ENCODE results near the gene PDCD11. TPM values are rescaled to one million over a fixed set of nuclear protein-coding genes. Genes with fewer than 3 reads are reported as not detected.

PDCD11 gene
- polyA plus RNA-seq, 1 donor: 31.0 TPM

DNA sequence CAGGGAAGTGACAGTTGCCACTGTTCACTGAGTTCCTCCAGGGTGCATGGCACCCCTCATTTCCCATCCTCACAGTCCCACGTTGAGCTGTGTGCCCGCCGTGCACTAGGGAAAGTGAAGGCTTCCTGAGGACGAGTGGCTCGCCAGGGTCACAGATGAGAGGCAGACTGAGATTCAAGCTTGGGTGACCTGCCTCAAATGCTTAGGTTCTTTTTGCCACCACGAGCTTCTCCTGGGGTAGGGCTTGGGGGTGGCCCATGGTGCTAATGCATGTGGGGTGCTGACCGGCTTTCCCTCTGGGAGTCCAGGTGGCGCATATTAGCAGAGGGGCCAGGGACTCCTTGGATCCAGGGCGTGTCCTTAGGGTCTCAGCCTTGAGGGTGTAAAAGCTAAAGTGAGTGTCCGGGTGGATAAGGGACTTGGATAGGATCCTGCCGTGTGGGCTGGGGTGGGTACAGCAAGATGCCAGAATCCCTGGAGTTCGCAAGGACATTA, 53.8 kb downstream of the PDCD11 start:
- no peak for DNase-seq

DNA sequence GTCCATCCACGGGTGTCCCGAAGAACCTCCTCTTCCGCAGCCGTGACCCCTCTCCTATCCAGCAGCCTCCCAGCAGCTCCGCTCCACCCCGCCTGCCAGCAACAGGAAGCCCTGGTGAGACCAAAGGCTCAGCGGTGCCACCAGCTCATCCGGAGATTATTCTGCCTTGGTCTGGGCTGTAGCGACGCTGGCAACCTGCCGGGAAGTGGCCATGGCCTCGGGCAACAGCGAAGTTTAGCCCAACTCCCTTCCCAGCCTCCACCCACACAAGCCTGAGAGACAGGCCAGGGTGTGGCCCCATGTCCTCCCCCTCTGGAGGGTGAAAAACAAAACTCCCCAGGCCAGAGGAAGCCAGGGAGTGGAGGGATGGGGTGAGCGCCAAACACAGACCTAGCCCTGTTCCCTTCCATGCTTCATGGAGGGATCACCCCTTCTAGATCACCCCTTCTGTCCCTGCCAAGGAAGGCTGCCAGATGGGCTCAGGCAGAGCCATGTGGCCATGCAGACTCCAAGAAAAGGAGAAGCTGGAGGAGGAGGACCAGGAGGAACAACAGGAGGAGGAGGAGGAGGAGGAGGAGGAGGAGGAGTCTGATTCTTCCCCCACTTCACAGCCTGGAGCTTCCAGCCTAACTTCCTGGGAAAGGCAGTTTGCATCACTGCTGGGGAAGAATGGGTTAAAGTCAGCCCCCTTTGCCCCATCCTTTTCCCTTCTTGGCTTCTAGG, 54.8 kb downstream of the PDCD11 start:
- no peak for DNase-seq

DNA sequence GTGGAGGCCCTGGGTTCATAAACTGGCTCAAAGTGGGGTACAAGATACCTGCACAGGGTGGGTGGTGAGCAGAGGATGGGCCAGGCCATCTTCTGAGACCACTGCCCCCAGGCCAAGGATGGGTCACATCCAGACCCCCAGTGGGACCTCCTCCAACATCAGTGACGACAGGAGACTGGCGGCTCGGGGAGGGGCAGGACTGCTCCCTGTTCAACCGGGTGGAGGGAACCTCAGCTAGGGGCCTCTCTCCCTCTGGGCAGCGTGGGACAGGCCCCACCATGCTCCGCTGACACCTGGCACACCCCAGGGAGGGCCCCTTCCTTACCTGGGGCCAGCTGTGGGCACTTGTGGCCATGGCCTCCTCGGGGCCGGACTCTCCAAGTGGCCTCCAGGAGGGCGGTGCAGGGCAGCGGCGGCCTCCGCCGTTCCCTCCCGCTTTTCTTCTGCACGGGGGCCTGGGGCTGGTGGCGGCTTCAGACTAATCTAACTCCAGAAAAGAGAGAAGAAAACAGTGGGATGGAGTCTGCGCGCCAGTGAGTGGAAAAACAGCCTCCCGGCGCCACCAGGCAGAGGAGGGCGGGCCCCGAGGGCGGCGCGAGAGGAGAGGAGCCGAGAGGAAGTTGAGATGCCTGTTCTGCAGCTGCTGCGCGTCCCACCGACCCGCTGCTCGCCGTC, 55.5 kb downstream of the PDCD11 start, which contains the start of gene CALHM2:
Gene CALHM2, minus strand, starts transcription at position 540 of the 675 bp plus-strand sequence. CDS start 2,429 bp downstream, outside the sequence.
- DNase-seq: peak; percentile 85

DNA sequence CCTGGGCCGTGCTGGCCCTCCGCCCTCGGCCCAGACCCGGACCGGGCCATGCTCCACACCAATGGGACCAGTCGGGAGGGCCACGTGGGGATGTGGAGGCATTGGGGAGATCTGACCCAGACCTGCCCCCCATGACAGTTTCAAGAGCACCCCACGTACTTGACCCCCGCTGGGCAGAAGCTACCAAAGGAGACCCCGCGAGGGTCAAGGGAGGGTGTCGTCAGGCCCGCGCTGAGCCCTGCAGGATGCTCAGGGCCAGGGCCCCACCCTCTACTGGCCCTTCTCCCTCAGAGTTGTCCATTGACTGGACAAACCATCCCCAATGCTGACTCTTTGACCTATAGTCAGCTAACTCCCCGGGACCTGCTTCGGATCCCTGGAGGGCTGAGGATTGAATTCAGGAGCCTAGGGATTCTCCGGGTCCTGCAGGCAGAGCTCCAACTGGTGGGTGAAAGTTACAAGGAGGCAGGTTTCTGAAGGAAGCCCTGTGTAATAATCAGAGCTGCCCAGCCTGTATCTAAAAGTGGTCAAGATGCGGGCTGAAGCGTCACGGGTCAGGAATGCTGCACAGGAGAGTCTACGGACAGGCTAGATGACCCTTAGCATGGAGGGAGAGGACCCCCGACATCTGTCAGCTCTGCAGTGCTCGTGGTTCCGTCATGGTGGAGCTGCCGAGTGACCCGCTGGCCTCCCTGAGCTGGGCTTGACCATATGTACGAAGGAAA, 56.2 kb downstream of the PDCD11 start:
- DNase-seq: no peak

DNA sequence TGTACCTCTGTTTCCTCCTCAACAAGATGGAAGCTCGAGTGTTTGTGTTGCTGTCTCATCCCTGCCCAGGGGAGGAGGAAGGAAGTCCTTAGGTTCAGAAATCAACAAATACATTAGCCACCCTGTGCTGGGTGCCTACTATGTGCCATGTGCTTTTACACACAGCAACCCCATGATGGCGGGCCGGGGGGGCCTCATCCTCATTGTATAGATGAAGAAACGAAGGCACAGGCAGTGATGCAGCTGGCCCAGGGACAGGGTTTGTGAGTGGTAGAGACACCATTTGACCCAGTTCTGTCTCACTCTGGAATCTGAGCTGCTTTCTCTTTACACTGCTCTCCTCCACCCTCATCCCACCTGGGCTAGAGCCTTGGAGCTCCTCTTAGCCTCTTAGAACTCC, 57.6 kb downstream of the PDCD11 start:
- no peak for DNase-seq

DNA sequence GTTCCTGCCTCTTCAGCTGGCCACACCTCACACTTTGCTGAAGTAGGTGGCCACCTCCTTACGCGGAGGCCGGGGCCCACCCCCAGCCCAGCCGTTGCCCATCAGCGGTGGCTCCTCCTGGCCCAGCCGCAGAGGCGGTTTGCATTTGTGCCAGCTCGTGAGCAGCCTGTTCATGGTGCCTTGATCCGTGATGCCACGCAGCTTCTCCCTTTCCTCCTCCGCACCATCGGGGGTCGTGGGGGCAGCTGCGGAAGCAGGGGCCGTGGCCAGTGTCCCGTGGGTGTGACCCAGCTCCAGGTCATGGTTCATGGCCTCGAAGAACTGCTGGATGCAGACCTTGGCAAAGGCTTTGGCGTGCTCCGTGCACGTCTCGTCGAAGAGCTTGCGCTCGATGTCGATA, 58.8 kb downstream of the PDCD11 start:
- DNase-seq: no peak

DNA sequence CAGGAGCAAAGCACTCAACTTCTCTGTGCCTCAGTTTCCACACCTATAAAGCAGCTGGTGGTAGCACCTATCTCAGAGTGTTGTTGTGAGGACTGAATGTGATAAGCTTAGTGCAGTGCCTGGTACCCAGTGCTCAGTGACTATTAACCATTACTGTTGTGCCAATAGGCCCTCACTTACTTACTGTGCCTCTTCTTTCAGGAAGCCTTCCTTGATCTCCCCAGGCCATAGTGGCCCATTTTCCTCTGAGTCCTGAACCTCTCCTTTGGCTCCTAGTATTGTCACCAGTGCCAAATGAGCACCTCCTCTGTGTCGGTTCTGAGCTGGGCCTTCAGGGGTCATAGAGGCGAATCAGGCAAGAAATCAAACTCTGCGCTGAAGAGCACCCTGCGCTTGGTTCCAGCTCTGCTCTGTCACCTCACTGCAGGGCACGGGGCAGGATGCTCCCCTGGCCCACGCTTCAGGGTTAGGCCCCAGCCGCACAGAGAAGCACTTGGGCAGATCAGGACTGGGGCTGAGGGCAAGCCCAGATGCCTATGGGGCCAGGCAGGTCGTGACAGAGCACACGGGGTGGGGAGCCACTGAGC, 59.7 kb downstream of the PDCD11 start:
- DNase-seq: no peak

DNA sequence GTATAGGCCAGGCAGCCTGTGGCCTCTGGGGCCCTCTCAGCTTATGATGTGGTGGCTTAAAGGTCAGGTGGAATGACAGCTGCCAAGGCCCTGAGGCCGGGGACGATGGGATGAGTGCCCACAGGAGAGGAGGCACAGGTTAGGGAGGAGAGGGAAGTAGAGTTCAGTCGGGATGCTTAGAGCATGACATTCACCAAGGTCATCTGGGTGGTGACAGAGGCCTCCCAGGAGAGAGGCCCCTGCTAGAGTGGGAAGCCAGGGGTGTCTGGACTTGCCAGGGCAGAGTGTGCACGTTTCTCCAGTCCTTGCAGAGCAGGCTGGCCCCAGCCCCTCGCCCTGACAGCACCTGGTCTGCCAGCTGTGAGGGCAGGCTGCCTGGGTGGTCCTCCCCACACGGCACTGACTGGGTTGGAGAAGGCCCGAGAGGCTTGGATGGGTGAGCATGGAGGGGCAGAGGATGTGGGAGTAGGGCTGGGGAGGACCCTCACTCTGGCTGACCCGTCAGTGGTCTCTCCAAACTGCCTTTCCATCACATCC, 60.8 kb downstream of the PDCD11 start:
- no peak for DNase-seq

DNA sequence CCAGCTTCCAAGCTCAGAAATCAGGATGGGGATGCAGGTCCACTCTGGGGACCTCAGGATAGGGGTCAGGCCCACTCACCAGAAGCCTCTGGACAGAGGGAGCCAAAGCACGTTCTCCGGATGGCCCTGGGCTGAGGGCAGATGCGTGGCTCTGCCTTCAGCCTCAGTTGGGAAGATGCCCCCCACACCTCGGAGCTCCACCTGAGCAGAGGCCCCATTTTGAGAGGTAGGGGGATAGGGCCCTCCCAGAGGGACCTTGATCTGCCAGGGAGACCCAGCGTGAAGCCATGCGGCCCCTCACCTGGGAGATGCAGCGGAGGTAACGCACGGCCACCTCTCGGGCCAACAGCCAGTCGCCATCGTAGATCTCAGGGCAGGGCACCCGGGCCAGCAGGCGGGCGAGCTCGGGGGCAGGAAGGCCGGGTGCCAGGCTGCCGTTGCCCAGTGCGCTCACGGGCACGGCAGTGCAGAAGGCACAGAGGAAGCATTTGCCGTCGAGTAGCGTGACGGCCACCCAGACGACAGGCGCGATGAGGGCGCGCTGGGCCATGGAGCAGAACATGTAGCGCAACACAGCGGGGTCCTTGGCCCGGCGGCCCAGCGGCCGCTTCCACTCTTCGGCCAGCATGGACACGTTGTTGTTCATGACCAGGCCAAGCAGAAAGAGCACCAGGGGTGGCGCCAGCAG, 61.6 kb downstream of the PDCD11 start:
- no peak for DNase-seq

DNA sequence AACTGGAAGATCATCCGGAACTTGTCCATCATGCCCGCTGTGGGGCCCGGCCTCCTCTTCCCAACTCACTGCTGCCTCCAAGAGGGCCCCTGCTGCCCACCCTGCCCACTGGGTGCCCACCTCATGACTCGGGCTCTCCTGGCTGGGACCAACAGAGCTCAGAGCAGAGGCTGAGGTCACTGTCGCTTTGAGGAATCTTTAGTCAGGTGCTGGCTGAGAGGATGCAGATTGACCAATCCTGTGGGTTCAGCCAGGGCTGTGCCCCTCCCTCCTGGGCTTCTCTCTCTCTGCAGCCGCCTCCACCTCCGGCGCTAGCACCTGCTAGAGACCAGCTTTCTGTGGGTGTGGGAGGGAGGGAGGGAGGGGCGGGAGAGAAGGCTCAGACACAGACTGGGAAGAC, 62.3 kb downstream of the PDCD11 start, which contains the start of gene CALHM1:
Gene CALHM1, minus strand, starts transcription at position 181 of the 400 bp plus-strand sequence. Its CDS starts 149 bp downstream, at position 32.
- DNase-seq: no peak

DNA sequence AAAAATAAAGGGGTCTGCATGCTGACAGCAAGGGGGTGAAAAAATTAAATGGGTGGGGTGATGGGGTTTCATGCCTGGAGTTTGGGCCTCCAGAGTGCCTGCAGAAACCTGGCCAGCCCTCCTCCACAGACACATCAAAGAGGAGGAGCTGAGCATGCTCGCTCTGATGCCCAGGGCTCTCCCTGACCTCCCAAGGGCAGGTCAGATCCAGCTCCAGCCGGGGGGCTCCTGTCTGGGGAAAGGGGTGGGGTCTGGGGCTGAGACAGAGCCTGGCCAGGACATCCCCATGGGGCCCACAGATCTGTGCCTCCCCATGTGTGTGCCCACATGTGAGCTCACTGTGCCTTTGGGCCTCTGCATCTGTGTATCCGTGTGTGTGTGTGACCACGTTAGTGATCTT, 63.2 kb downstream of the PDCD11 start:
- no peak for DNase-seq

DNA sequence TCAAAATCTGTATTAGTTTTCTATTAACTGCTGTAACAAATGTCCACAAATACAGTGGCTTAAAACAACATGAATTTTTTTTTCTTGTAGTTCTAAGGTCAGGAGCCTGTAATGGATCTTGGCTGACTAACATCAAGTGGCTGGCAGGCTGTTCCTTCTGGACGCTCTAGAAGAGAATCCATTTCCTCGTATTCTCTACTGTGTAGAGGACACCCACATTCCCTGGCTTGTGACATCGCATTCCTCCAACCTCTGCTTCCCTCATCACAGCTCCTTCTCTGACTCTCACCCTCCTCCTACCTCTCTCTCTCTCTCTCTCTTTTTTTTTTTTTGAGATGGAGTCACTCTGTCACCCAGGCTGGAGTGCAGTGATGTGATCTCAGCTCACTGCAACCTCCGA, 67.1 kb downstream of the PDCD11 start:
- no peak for DNase-seq

DNA sequence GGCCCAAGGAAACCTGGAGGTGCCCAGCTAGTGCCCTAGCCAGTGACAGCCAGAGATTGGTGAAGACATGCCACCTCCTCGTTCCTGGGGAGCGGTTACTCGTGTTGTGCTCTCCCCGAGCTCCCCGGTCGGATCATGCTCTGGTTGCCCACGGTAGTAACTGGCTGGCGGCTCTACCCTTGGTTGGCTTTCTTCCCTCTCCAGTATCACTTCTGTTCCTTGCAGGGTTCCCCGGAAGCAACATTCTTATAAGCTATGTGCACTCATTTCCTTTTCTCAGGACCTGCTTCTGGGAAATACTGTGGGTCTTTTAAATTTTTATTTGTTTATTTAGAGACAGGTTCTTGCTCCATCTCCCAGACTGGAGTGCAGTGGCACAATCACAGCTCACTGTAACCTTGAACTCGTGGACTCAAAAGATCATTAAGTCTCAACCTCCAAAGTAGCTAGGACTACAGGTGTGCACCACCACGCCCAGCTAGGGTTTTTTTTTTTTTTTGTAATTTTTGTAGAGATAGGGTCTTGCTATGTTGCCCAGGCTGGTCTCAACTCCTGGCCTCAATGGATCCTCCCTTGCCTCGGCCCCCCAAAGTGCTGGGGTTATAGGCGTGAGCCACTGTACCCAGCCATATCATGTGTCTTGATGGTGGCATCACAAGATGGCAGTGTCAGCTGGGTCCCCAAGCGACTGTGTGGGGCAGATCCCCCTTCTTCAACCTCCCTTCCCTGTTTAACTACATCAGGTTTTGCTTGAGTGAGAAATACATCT, 69.2 kb downstream of the PDCD11 start:
- no peak for DNase-seq

DNA sequence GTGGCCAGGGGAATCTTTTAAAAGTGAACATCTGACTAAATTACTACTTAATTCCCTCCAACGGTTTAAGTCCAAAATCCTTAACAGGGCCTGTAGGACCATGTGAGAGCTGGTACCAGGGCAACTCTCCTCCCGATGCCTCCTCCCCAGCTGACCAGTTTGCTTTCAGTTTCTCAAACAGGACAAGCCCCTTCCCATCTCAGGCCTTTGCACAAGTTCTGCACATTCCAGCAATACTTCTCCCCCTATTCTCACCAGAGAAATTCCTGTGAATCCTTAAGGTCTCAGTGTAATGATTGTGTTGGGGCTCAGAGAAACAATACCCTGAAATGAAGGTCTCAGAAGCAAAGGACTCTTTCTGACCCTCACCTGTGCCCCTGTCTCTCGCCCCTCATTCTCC, 70.3 kb downstream of the PDCD11 start:
- DNase-seq: no peak

DNA sequence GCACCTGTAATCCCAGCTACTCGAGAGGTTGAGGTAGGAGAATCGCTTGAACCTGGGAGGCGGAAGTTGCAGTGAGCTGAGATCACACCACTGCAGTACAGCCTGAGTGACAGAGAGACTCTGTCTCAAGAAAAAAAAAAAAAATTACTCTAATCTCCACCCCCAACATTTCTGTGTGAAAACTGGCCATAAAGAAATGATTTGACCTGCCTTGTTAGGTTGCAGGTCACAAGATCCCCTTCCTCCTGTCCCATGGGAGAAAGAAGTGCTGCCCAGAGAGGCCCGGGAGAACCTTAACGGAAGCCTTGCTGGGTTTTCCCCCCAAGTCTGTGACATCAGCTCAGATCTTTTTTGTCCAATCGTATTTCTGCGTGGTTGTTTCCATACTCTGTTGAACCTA, 71.0 kb downstream of the PDCD11 start:
- DNase-seq: no peak

DNA sequence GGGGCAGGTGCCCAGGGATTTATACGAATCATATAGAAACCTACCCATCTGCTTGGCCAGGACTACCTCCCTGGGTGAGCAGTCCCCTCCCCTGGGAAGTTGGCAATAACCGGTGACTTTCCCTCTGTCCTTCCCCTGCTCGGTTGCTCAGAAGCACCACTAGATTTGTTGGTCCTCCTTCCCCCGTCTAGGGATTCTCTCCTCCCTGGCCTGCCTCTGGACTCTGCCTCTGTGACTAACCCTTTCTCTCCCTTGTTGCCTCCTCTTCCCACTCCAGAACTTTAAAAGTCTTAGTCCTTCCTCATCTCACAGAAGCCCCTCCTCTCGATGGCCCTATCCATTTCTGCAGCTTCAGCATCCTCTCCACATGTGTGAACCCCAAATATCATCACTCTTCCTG, 72.8 kb downstream of the PDCD11 start:
- DNase-seq: no peak

DNA sequence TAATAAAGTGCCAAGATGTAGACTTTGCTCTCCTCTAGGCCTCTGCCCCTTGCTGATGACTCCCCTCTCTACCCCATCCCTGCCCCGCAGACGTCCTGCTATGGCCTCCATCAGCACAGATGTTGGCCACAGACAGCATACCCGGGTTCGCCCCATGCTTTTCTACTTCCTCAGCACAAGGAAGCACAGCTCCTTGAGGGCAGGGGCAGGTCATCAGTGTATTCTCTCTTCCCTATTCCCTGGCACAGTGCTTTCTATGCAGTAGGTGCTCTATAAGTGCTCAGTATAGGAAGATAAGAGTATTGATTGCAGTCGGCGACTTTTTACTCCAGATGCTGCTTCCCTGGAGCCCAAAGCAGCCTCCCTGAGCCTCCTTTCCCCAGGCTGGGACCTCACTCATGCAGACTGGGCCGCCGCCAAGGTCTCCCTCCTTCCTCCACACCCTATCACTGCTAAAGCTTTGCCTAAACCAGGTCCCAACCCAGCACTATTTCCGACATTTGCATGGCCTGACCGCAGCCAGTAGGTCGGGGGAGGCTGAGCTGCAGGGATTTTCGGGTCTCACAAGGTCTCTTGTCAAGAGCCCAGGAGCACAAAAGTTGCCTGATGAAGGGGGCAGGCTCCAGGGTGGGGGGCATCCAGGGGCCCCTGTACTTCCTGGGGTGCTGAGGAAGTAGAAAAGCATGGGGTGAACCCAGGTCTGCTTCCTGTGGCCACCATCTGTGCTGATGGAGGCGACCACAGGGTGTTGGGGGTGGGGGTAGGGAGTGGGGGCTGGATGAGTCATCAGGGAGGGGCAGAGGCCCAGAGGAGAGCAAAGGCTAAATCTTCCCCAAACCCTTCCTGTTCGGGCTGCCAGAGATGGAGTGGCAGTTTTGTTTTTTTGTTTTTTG, 74.6 kb downstream of the PDCD11 start:
- no peak for DNase-seq

DNA sequence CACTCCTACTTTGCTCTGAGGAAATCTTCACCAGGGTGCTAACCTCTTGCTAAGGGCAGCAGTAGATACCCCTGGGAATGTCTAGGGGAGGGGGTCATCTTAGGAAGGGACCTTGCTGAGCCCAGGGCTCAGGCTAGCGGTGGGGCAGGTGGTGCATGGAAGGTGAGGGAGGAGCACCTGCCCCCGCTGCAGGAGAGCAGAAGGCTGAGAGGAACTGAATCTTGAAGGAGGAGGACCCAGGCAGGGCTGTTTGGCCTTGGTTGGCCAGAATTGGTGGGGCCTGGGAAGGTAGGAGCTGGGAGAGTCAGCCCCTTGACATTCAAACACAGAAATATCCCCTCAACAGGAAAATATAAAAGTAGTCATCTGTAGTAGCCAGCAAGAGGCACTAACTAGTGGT, 75.6 kb downstream of the PDCD11 start:
- no peak for DNase-seq

DNA sequence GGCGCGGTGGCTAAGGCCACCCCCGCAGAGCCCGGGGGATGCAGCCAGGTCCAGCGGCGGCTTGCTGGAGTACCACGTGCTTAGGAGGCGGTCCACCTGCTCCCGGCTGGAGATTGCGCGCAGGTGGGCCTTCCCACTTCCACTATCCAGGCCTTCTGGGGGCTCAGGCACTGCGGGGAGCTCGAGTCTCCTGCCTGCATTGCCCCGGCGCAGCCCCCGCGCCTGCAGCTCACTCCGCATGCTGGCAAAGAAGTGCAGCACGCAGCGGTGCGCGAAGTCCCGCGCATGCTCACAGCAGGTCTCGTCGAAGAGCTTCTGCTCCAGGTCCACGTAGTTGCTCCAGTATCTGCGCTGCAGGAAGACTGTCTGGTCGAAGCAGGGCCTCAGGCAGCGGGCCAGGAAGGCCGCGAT, 76.8 kb downstream of the PDCD11 start:
- no peak for DNase-seq

DNA sequence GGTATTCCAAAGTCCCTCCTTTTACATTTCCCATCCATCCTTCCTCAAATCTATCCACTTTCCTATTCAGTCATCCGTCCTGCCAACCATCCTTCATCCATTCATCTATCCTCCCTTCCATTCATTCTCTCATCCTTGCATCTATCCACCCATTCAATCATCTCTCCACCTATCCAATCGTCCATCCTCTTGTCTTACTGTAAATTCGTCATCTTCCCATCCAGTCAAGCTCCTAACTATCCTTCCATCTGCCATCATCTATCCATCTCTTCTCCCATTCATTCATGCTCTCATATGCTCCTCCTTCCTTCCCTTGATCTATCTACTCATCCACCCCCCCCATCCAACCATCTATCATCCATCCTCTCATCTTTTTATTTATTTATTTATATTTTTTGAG, 77.7 kb downstream of the PDCD11 start:
- no peak for DNase-seq
